HG02884 (cell line): Measurements from ENCODE around the gene PNPO.

Experiments
- ATAC-seq: cut with Tn5 transposase; IDR thresholded peaks from one replicate; pipeline ENCODE4 v1.9.1; 2021; ENCODE audit warnings: mild to moderate bottlenecking, moderate library complexity; ENCODE audit not compliant: unreplicated experiment

PNPO gene

DNA sequence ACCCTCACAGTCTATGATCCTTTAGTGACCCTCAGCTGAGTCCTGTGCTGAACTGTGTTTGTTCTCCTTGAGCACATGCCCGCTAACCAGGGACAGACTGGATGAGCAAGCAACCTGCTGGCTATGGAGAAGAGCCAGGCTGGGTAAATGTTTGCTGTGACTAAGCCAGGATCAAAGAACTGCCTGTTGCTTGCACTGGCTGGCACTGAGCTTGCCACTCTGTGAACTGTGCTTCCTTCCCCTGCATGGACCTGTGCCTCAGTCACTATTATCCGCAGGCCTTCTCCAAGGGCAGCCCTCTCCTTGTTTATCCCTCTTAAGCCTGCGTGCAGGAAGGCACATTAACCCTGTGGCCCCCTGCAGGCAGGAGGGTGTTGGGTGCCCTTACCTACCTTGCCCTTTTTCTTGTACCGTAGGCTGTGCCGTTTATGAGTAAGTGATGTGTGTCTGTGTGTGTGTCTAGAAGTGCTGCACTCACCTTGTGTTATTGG lies 7.4 kb downstream of the PNPO start:
- ATAC-seq: no peak

- ATAC-seq: no peak
Observed at GRCh38 chr17:47949197-47949759, 7.9 kb downstream of the PNPO start.

DNA sequence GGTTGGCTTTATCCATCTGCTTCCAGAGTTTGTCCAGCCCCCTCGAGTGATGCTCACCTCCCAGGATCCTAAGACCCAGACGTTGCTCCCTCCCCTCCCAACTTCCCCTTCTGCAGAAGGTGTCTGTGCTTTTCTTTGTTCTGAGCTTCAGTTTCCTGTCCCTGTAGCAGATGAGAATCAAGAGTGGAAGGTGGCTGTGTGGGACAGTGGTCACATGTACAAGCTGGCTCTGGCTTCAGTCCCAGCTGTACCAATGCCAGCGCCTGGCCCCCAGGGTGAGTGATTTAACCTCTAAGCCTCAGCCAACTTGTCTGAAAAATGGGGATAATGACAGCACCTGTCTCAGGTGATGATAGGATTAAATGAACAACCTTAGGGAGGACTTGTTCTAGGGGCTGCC lies 8.6 kb downstream of the PNPO start:
- no peak for ATAC-seq

GRCh38 chr17:47950448-47950847 lies 9.1 kb downstream of the PNPO start:
- ATAC-seq: no peak

GRCh38 chr17:47952171-47953021 lies 11.0 kb downstream of the PNPO start:
- ATAC-seq: no peak

- no peak for ATAC-seq
Observed at GRCh38 chr17:47953909-47954308, 12.5 kb downstream of the PNPO start.

GRCh38 chr17:47955497-47956461 lies 14.4 kb downstream of the PNPO start:
- no peak for ATAC-seq

GRCh38 chr17:47956791-47957590 lies 15.6 kb downstream of the PNPO start:
- no peak for ATAC-seq

- no peak for ATAC-seq
Observed at GRCh38 chr17:47957591-47958490, 16.5 kb downstream of the PNPO start, which contains the start of gene PRR15L. PRR15L (minus strand) TSS chr17:47957883; CDS start chr17:47953234, 4,649 bp downstream.

DNA sequence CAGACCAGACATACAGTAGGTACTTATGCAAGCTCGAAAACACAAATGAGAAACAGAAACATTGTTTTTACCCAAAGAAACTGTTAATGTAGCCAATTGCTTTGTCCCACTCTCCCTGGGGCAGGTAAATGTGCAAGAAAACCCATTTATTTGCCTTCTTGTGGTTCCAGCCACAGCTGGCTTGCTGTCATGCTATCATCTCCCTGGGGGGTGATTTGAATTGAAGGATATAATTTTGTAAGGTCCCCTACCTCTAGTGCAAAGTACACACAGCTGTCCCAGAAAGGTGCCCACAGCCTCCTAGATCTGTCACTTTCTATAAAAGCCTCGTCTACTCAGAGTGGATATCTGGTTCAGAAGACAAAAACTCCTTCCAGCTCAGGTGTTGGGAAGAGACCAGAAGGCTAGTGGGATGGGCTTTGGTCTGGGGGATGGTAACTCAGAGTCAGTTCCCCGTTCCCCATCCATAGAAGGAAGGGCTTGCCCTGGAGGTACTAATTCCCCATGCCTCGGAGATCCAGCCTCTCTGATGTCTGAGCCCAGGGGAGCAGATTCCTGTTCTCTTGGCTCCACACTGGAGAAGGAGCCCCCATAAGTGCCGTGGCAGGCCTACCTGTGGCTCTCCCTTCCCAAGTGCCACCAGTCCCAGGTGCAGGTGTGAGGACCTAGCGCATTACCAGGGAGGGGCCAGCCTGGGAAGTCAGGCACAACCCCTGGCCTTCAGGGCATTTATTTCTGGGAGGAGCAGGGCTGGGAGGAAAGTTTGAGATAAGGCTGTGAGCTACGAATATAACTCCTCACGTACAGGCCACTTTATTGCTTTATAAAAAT lies 18.7 kb downstream of the PNPO start:
- no peak for ATAC-seq

GRCh38 chr17:47961406-47961805 lies 20.0 kb downstream of the PNPO start:
- no peak for ATAC-seq

- no peak for ATAC-seq
Observed at GRCh38 chr17:47962901-47963300, 21.5 kb downstream of the PNPO start.

GRCh38 chr17:47964856-47965255 lies 23.5 kb downstream of the PNPO start:
- ATAC-seq: no peak

DNA sequence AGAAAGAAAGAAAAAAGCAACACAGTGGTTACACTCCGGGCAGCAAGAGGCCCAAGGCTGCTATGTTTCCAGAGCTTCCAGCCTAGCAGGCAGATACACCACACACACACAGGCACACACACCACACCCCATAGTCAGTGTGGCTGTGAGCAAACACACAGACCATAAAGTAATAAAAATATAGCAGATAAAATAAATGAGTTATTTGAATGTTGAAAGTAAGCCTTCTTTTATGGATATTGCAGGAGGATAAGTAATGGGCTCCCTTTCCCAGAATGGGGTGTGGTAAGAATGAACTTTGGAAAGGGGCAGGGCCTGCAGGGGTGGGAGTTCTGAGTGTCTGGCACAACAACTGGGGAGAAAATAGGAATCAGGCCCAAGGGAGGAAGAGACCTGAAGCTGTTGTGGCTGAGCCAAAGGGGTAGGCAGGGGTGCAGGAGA lies 24.7 kb downstream of the PNPO start:
- no peak for ATAC-seq

- ATAC-seq: no peak
Observed at GRCh38 chr17:47967607-47968252, 26.4 kb downstream of the PNPO start.

- no peak for ATAC-seq
Observed at GRCh38 chr17:47968836-47969235, 27.5 kb downstream of the PNPO start.

- ATAC-seq: no peak
Observed at GRCh38 chr17:47969930-47970724, 28.8 kb downstream of the PNPO start.
